Activated CD4-positive, alpha-beta T cell treated with anti-CD3 and anti-CD28 coated beads, Interleukin-2, amount 50 U/mL, for 48 hours (primary cell): ENCODE data around the gene ATP8A2.

ENCODE experiments used
- DNase-seq, 2 experiments: peaks; one replicate each; pipeline ENCODE4 v3.0.0-alpha.2; 2020

ATP8A2 gene

DNA sequence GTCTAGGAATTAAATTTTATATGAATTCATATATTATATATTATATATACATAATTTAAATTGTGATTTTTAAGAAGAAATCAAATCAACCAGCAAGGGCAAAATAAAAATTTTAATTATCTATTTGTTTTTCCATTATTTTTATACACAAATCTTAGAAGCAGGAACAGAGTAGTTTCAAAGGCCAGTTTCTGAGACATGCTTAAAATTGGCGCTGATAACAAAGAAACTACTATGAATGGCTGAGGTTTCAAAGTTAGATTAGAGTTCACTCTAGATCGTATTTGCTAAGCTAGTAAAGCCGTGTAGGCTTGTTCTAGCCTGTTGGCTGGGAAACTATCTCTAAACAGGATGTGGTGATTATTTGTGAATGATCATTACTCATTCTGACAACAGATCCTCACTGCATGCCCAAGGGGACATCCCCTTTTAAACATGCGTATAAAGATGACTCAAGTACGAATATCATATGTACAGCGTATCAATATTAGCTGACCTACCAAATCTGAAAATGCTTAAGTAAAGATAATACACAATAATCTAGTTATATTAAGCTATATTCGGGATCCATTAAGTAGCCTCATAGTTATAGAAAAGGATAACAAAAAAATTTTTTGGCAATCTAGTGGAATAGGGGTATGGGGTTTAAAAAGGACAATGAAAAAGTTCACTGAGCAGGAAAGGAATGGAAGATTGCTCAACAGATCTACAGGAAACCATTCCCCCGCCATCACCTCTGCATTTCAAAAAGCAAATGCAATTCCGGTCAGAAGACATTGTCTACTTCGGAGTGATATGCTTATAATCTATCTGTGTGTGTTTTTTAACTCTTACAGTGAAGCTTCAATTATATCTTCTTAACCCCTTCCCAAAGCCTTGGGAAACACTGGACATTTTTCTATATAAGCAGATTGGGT lies 529.9 kb downstream of the ATP8A2 start:
- DNase-seq = no peak

DNA sequence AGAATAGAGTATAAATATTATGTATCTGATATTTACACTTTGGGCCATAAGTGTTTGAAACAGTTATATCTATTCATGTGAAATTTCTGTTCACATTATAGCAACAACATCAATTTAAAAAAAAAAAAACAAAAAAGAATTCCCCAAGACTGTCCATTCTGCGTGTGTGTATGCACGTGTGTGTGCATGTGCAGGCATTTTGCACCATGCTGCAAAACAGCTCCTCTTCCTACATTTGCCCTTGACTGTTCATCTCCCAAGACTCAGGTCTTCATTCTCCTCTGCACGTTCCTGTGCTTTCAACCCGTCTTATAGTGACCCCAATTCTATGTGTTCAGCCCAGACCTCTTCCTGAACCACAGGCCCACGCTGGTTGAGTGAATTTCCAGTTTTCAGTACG lies 530.7 kb downstream of the ATP8A2 start:
- DNase-seq = peak in 1 of 2 experiments; percentile 16

DNA sequence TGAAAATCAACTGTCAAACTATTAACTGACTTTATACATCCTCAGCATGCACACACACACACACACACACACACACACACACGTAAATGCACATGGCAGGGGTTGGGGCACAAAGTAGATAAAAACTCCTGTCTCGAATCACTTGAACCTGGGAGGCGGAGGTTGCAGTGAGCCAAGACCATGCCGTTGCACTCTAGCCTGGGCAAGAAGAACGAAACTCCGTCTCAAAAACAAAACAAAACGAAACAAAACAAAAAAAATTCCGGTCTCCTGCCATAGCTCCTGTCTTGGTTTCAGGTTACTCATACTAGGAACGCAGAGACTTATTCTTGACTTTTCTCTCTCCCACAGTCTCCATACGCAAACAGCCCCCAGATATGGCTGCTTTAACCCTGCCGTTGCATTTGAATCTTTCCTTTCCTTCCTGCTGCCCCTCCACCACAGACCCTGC lies 531.1 kb downstream of the ATP8A2 start:
- DNase-seq = peak in 1 of 2 experiments; percentile 44

GRCh38 chr13:25904830-25905229 lies 533.1 kb downstream of the ATP8A2 start:
- DNase-seq = no peak

DNA sequence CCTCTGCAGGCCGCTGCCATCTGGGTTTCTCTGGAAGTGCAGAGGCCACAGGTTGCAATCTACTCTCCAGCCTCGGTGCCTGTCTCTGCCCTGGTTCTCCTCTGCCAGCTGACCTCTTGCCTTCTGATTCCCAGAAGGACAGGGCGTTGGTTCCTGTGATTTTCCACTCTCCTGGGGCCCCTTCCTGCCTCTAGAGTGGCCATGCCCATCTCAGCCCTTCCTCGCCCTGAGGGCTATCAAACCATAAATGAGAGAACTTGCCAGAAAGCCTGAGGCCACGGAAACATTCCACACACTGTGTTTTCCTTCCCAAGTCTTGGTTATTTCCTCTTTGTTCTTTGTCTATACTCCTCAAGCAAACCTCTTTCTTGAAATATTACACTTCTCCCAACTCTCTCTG lies 533.8 kb downstream of the ATP8A2 start:
- DNase-seq = no peak

GRCh38 chr13:25906191-25906661 lies 534.5 kb downstream of the ATP8A2 start:
- DNase-seq = no peak

GRCh38 chr13:25908366-25908765 lies 536.6 kb downstream of the ATP8A2 start:
- no peak for DNase-seq

- DNase-seq = no peak
Measured at GRCh38 chr13:25910243-25910642, 538.5 kb downstream of the ATP8A2 start.

DNA sequence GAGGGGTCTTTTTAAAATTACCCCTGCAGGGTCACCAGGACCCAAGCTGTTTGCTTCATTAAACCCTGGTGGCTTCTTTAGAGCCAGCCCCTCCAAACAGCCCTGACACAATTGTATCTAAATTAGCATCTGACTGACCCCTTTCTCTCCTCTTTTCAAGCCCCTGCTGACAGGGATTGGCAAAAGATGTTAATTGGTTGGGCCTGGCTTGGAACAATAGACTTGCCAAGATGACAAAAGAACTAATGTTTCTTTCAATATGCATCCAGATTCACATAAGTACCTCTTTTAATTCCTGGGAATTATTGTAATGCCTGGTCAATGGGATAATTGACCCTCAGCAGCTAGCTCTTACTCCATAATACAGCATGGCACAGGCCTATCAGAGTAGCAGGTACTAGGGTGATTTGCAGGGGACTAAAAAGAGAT lies 539.2 kb downstream of the ATP8A2 start:
- DNase-seq = no peak

DNA sequence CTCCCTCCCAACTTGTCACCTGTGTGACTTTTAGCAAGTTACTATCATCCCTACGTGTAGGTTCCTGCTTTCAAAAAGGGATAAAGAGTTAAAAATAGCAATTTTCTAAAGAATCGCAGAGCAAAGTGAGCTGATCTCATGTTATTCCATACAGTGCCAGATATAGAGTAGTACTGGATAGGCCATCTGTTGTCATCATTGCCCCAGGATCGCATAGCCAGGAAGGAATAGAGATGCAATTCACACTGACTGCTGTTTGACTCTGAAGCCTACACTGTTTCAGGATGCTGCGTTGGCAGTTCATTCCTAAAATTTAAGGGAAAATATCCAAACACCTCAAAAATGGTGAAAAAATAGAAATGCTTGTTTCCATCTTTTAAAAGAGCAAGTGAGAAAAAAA lies 541.2 kb downstream of the ATP8A2 start:
- DNase-seq = no peak

DNA sequence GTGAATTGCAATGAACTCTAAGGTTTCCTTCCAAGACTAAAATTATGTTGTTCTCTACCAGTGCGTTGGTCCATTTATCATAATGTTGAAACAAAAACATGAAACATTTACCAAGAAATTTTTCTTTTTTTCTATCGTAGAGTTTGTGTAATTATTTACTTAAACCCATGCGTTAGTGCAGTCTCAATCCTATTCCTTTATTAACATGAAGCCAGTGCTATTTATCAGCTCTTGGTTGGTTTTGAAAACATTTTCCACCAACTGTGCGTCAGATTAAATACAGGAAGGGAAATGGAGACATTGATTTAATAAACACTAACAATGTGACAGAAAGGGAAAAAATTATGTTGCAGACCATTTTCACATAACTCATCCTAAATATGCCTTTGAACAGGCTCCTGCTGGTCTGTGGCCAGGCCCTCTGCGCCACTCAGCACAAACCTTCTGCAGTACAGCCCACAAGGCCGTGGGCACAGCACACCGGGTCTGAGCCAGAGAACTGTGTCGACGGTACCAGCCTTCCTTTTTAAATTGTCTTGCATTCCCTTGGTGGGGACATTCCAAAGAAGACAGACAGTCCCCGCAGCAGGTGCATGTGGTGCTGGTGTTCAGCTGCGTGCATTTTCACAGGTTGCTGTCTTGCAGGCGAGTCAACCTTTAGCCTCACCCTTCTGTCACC lies 544.2 kb downstream of the ATP8A2 start:
- no peak for DNase-seq

DNA sequence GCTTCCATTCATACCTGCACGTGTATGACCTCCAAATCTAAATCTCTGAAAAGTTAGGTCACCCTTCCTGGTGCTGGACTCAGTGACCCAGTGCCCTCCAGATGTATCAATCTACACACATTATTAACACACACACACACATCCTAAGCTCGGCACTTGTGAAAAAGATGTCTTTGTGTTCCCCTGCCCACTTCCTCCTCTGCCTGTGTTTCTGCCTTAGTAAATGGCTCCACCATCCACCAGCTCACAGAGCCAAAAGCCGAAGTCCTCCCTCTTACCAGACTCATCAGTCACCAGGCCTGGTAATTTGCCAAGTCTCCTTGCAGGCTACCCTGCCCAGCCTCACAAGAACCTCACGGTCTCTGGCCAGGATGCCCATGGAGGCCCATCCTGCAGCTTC lies 548.5 kb downstream of the ATP8A2 start:
- no peak for DNase-seq

- no peak for DNase-seq
Measured at GRCh38 chr13:25920931-25921330, 549.2 kb downstream of the ATP8A2 start.

DNA sequence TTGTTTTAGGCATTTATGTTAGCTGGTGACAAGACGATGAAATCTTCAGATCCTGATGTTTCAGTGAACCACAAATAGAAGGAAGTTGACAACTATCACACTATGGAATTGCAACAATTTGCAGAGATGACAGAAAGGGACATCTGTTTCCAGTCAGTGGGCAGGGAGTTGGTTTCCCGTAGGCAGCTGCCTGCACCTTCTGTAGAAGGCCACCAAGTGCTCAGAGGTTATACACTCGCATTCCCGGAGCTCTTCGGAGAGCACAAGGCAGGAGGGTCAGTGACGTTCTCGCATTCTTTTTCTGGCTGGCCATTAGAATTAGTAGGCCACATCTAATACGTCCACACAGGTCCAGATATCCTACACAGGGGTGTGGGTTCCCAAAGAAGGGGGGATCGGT lies 550.6 kb downstream of the ATP8A2 start:
- DNase-seq = no peak

DNA sequence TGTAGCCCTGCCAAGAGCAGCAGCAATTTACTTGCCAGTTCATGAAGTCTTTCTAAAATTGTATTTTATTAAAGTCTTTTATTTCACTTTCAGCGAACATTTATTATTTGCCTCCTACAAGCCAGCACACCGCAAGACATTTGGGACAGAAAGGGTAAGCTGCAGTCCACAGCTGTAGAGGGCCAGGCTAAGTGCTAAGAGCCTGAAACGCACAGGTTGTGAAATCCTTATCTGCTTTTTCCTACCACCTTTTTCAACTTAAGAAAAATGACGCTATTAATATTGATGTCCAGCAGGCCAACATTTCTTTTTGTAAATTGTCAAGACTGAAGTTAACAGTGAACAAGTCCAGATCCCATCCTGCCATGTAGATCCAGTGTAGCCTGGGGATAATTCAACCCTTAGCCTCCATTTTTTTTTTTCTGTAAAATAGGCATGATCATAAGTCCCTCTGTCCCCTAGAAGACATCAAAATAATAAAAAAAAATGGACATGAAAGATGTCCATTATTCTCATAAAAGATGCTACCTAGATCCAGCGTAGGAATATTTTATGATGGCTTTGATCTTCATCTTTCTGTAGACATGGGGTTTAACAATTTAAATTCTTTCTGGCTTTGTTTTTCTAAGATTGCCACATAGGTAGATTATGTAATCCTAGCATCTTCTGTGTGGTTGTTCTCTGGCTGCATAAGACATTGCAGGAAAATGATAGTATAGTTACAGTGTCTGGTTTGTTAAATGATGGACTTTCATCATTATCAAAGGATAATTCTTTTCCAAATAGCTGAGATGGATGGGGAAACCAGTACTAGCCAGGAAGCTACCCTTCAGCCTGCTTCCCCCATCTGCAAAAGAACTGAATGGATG lies 551.7 kb downstream of the ATP8A2 start:
- no peak for DNase-seq

- DNase-seq = no peak
Measured at GRCh38 chr13:25927363-25927762, 555.6 kb downstream of the ATP8A2 start.

- no peak for DNase-seq
Measured at GRCh38 chr13:25927932-25928331, 556.2 kb downstream of the ATP8A2 start.

GRCh38 chr13:25928941-25929505 lies 557.2 kb downstream of the ATP8A2 start:
- no peak for DNase-seq

GRCh38 chr13:25929816-25930215 lies 558.0 kb downstream of the ATP8A2 start:
- DNase-seq = no peak

DNA sequence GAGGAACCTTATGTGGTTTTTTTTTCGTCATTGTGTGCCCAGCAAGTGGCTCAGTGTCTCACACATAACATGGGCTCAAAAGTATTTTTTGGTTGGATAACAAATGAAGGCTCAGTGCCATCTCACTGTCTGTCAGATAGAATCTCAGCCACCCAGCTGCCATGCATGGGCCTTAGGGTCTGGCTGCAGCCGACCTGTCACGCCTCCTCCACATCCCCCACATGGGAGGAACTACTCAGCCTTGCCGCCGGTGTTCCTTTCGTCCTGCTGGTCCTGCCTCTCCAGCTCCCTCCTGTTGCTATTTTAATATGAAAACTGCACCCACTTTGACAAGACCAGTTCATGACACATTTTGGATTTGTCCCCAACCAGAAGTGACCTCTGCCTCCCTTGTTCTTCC lies 558.9 kb downstream of the ATP8A2 start:
- no peak for DNase-seq

GRCh38 chr13:25932365-25932764 lies 560.6 kb downstream of the ATP8A2 start:
- DNase-seq = no peak

DNA sequence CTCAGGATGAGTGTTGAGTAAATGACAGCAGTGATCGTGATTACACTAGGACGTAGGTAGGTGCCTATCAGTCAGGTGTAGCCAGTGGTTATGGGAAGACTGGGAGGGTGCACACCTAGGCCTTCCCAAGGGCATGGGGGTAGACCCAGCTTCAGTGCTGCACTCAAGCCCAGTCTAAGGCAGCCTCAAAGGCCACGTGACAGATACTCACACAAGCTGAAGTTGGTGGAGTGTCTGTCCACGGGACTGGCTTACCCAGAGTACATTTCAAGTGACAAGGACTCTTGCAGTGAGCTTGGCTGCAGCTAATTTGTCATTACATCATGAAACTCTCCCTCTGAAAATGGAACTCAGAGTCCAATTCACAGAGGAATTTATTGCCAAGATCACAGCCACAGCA lies 561.7 kb downstream of the ATP8A2 start:
- no peak for DNase-seq

DNA sequence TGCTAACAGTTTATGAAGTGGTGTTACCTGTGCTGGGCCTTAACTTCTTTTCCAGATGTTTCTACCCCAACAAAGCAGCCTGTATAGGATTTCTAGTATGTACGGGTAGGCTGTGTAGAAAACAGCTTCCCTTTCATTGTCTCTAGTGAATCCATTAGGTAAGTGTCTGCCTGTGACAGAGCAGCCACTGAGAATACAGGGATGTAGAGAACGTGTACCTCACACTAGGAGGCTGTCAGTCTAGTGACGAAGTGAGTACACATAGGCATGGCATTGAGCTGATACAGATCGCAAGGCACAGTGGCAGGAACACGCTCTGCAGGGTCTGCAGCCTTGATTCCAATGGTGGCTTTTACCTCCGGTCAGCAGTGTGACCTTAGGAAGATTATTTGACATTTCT lies 562.4 kb downstream of the ATP8A2 start:
- no peak for DNase-seq
